Urinary bladder (tissue), 4 donors: Measurements from ENCODE around the gene FBXO34. TPM values are rescaled to one million over a fixed set of nuclear protein-coding genes. Genes with fewer than 3 reads are reported as not detected.

Source experiments
- DNase-seq: peaks from one replicate; pipeline ENCODE4 v3.0.0-alpha.2; 2015; ENCODE audit errors: extremely low spot score
- H3K27ac ChIP-seq: one replicate; pipeline ENCODE4 v1.5.1; 2013; ENCODE audit warnings: low read depth, mild to moderate bottlenecking, moderate library complexity
- H3K36me3 ChIP-seq: one replicate; pipeline ENCODE4 v1.6.1; 2013; ENCODE audit warnings: mild to moderate bottlenecking, moderate library complexity; ENCODE audit not compliant: insufficient read depth
- H3K4me1 ChIP-seq: one replicate; pipeline ENCODE4 v1.6.1; 2013; ENCODE audit warnings: mild to moderate bottlenecking, moderate library complexity; ENCODE audit not compliant: insufficient read depth
- H3K4me3 ChIP-seq: one replicate; pipeline ENCODE4 v1.5.1; 2013; ENCODE audit warnings: low read depth, low read length
- WGBS: extraction: QIAGEN DNeasy Blood & Tissue Kit; methylation state at CpG from one replicate; pipeline ENCODE4 v1.1.7; 2013; 5-methylcytosine and 5-hydroxymethylcytosine counted together
- polyA plus RNA-seq: library from polyadenylated mRNA; stranded (reverse); fragments of 200-250 nt; gene quantifications from one replicate; pipeline ENCODE4 v1.2.3, GENCODE V29; 2013
- total RNA-seq: library from RNA; depleted of rRNA; stranded (reverse); fragments of >200 nt; gene quantifications from one replicate; pipeline ENCODE4 v1.2.3, GENCODE V29; 2014
- donor health status: healthy with polysubstance abuse.
- donor health status: healthy.

Gene FBXO34
- total and polyA plus RNA-seq, 2 donors = 12.1 to 39.0 TPM

- Histone ChIP-seq H3K27ac (no peak overlapping the region), H3K4me1 (no peaks in the 10 kb centered on the region), H3K36me3 (no peaks in the 10 kb centered on the region), H3K4me3 (no peak overlapping the region)
- DNase-seq = no peak
- WGBS = 86% methylated on average over 5 of the region's 5 CpGs
Measured at GRCh38 chr14:55253276-55253675, 17.9 kb upstream of the FBXO34 start.

GRCh38 chr14:55254581-55254980 is 16.6 kb upstream of the FBXO34 start:
- Histone ChIP-seq H3K27ac (no peak overlapping the region), H3K36me3 (no peaks in the 10 kb centered on the region), H3K4me3 (no peak overlapping the region), H3K4me1 (no peaks in the 10 kb centered on the region)
- DNase-seq = no peak
- 74% methylated on average over 1 of the region's 1 CpG for WGBS

- H3K4me3 ChIP-seq = no peak overlapping the region
- no peaks in the 10 kb centered on the region for H3K4me1 ChIP-seq
- WGBS = 75% methylated on average over 3 of the region's 3 CpGs
- no peak overlapping the region for H3K27ac ChIP-seq
- H3K36me3 ChIP-seq = no peaks in the 10 kb centered on the region
- no peak for DNase-seq
Measured at GRCh38 chr14:55255979-55256378, 15.2 kb upstream of the FBXO34 start.

- Histone ChIP-seq H3K27ac (no peak overlapping the region), H3K4me3 (no peak overlapping the region), H3K36me3 (no peaks in the 10 kb centered on the region), H3K4me1 (no peaks in the 10 kb centered on the region)
- DNase-seq = no peak
- 43% methylated on average over 6 of the region's 6 CpGs for WGBS
Measured at GRCh38 chr14:55256586-55256985, 14.6 kb upstream of the FBXO34 start.

GRCh38 chr14:55265197-55265596 is 6.0 kb upstream of the FBXO34 start:
- Histone ChIP-seq H3K36me3 (no peaks in the 10 kb centered on the region), H3K4me1 (no peaks in the 10 kb centered on the region), H3K27ac (no peak overlapping the region), H3K4me3 (no peak overlapping the region)
- WGBS = 86% methylated on average over 4 of the region's 4 CpGs
- DNase-seq = no peak

DNA sequence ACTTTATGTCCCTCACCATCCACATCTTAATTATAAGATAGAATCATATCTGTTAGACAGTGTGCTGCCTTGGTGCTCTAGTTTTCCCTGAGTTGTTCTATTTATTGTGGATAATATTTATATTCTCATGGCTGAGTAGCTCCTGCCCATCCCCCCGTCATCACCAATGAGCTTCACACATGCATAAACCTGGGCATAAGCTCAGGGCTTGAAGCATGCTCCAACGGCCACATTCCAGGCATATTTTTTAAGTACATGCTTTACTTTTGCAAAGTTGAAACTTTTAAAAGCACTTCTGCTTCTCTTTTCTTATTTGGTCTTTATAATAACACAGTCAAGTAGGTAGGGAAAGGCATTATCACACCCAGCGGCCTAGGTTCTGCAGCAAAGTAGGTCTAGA is 3.4 kb upstream of the FBXO34 start:
- Histone ChIP-seq H3K27ac (no peak overlapping the region), H3K4me3 (no peak overlapping the region), H3K36me3 (no peaks in the 10 kb centered on the region), H3K4me1 (no peaks in the 10 kb centered on the region)
- DNase-seq = no peak
- 55% methylated on average over 3 of the region's 3 CpGs for WGBS

DNA sequence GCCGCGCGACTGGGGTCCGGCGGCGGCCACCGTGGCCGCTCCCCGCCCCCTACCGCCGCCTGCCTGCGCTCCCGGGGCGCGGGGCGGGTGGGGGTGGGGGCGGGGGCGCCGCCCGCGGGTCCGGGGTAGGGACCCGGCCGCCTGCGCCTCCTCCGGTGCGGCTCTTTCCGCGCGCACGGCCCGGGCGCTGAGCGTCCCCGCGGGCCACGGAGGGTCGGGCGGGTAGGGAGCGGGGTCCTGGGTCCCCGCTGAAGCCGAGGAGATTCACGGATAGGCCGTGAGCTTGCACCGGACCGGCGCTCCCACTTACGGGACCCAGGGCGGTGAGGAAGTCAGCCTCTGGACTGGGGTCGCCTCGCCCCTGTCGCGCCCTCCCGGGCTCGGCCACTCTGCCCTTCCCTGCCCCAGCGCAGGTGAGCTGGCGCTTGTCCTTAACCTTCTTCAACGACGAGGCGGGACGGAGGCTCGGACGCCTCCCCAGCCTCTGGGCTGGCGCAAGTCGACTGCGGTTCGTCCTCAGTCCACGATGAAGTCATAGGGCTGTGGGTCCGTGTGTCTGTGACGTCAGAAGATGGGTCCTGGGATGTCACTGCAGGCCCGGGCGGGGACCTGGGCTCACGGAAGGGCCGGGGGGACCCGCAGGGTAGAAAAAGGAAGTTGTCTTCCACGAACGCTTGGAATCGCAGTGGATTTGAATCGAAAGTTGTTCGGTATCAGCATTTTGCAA is 514 bp downstream of the FBXO34 start:
- Histone ChIP-seq H3K36me3 (no peaks in the 10 kb centered on the region), H3K27ac (peak overlapping the region; percentile 97), H3K4me1 (no peaks in the 10 kb centered on the region), H3K4me3 (peak overlapping the region; percentile 83)
- DNase-seq = peak; percentile 64
- under 1% methylated on average over 80 of the region's 80 CpGs for WGBS

- DNase-seq = no peak
- H3K4me1 ChIP-seq = no peaks in the 10 kb centered on the region
- no peaks in the 10 kb centered on the region for H3K36me3 ChIP-seq
- peak overlapping the region; percentile 91 for H3K27ac ChIP-seq
- 19% methylated on average over 1 of the region's 1 CpG for WGBS
- peak overlapping the region; percentile 83 for H3K4me3 ChIP-seq
Measured at GRCh38 chr14:55272387-55272786, 1.2 kb downstream of the FBXO34 start.

GRCh38 chr14:55272922-55273321 is 1.7 kb downstream of the FBXO34 start:
- H3K27ac ChIP-seq = no peak overlapping the region
- no peak overlapping the region for H3K4me3 ChIP-seq
- H3K36me3 ChIP-seq = no peaks in the 10 kb centered on the region
- WGBS = 61% methylated on average over 2 of the region's 2 CpGs
- DNase-seq = no peak
- no peaks in the 10 kb centered on the region for H3K4me1 ChIP-seq

GRCh38 chr14:55274146-55274545 is 2.9 kb downstream of the FBXO34 start:
- no peak for DNase-seq
- Histone ChIP-seq H3K4me3 (no peak overlapping the region), H3K36me3 (no peaks in the 10 kb centered on the region), H3K27ac (no peak overlapping the region), H3K4me1 (no peaks in the 10 kb centered on the region)
- 27% methylated on average over 3 of the region's 3 CpGs for WGBS

DNA sequence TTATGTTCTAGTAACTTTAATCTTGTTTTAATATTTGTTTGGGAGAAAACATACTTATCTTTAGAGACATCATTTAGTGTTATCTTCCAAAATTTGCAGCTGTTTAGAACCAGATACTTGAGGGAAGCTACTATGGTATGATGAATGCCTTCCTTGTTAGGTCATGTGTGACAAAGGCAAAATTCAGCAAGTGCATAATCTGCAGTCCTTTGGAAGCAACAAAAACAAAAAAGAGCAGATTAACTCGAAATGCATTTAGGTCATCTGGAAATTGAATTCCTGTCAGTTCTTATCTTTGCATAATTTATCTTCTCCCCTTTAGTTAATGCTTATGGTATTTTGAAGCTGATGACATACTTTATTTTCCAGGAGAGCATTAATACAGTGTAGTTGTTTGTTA is 3.5 kb downstream of the FBXO34 start:
- no peaks in the 10 kb centered on the region for H3K4me1 ChIP-seq
- DNase-seq = no peak
- no peaks in the 10 kb centered on the region for H3K36me3 ChIP-seq
- no peak overlapping the region for H3K27ac ChIP-seq
- 20% methylated on average over 1 of the region's 1 CpG for WGBS
- H3K4me3 ChIP-seq = no peak overlapping the region

DNA sequence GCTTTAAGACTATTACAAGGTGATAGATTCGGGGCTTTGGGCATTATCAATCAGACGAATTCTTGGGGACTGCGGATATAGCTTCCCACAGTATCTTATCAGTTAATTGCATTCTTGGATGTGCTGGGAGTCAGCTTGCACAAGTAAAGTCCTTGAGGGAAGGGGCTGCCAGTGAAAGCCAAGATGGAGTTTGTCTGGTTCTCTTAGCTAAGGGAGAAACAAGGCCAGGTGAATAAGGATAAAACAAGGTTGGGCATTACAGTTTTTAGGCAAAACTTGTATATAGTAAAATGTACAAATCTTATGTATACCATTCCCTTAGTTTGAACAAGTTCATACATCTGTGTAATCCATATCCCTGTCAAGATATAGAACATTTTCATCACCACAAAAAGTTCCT is 5.5 kb downstream of the FBXO34 start:
- Histone ChIP-seq H3K4me3 (no peak overlapping the region), H3K36me3 (no peaks in the 10 kb centered on the region), H3K4me1 (no peaks in the 10 kb centered on the region), H3K27ac (no peak overlapping the region)
- DNase-seq = no peak
- WGBS = 76% methylated on average over 3 of the region's 3 CpGs

DNA sequence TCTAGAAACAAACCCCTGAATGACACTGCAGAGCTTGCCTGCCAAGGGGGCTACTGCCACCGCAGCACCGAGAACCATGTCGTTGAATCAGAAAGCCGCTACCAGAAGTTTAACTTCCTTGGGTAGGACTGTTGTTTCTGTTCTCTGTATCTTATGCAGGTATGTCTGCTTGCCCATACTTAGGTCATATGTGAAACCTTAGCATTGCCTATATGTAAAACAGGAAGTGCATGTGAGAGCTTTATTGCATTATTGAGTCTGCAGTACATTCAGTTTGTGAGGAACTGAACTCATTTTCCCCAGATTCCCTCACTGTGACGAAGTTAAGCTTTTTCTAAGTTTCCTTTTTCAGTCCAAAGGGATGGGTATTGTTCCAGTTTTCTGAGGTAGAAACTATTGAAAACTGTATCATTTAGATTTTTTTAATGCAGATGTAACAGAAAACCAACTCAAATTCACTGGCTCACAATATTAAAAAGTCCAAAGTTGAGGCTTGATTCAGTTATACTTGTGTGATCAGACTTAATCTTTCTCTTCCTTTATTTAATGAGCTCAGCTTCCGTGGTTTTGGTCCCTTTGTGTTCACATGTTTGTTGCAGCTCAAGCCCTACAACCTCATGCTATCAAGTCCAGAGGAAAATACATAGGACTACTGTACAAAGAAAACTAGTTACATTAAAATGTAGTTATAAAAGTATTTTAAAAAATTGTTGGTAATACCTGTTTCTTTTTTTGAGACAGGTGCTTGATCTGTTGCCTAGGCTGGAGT is 6.9 kb downstream of the FBXO34 start:
- H3K4me3 ChIP-seq = no peak overlapping the region
- H3K27ac ChIP-seq = no peak overlapping the region
- H3K36me3 ChIP-seq = no peaks in the 10 kb centered on the region
- no peak for DNase-seq
- no peaks in the 10 kb centered on the region for H3K4me1 ChIP-seq
- WGBS = 52% methylated on average over 6 of the region's 6 CpGs

GRCh38 chr14:55279384-55279783 is 8.2 kb downstream of the FBXO34 start:
- DNase-seq = no peak
- 92% methylated on average over 1 of the region's 1 CpG for WGBS
- H3K36me3 ChIP-seq = no peaks in the 10 kb centered on the region
- H3K4me3 ChIP-seq = no peak overlapping the region
- H3K27ac ChIP-seq = no peak overlapping the region
- peaks cover 2% of the 10 kb centered on the region for H3K4me1 ChIP-seq
